ENCODE measurements around the gene SRSF5.

DNA sequence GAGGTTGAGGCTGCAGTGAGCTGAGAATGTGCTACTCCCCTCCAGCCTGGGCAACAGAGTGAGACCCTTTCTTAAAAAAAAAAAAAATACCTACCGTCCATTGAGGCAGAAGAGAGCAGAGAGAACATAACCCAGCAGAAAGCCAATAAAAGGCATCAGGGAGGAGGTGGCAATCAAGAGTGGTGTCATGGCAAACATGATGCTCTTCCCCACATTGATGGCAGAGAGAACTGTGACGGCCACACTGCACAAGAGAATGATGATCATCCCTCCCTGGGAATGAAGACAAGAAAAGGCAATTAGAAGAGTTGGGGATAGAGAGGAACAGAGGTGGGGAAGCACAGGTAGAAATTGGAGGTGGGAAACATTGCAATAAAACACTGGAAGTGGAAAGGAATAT, 12.1 kb downstream of the SRSF5 start:
- TF ChIP-seq CTCF (conservative IDR thresholded peaks at IDR 0.05; ENCODE audit: low read length) (no peak), EZH2phosphoT487 (IDR thresholded peaks at IDR 0.05; ENCODE audit: borderline replicate concordance) (no peak)

All from Loucy (cell line).